GM10248 (cell line): ENCODE data around the gene ZBTB48.

Source experiments
- CTCF ChIA-PET: fragments of 300-600 bp; sonication (Branson Sonifier 250); formaldehyde crosslinking; extraction: SDS; loops from one replicate; lab custom pipeline; 2021; ENCODE audit warnings: antibody characterized with exemption; lab: Yijun Ruan, JAX
- POLR2A ChIA-PET: fragments of 350-650 bp; sonication (Branson Sonifier 250); formaldehyde crosslinking; extraction: SDS; loops from one replicate; lab custom pipeline; 2020; ENCODE audit warnings: antibody characterized with exemption; lab: Yijun Ruan, JAX
- DNase-seq: peaks from one replicate; pipeline ENCODE4 v3.0.0; 2012; ENCODE audit errors: extremely low spot score
- TF ChIP-seq, protein P1 (sequence below): IDR thresholded peaks from 2 replicates; pipeline ENCODE4 v1.5.1; 2012; ENCODE audit warnings: mild to moderate bottlenecking, low read depth; ENCODE audit errors: extremely low read depth, missing control alignments, control extremely low read depth

ZBTB48 gene

GRCh38 chr1:6585081-6585722 lies 5.4 kb downstream of the ZBTB48 start:
- no peak for DNase-seq

DNA sequence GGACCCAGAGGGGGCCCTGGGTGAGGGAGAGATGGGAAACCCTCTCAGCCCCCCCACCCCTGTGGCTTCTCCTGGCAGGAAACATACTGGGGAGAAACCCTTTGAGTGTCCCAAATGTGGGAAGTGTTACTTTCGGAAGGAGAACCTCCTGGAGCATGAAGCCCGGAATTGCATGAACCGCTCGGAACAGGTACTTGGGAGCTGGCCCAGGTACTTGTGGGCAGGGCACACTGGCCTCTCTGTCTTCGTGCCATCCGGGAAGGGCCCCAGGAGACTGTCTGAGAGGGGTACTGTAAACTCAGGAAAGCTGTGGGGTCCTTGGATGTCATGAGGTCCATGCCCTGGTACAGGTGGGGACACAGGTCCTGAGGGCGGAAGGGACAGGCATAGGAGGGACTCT lies 6.0 kb downstream of the ZBTB48 start:
- ChIA-PET POLR2A (interaction anchor here (1.3 kb wide), 1 partner anchor 10 kb away, joined by 4 read pairs; no protein-coding TSS in a partner anchor), CTCF (interaction anchor here (2.2 kb wide), 1 partner anchor 31 kb away, joined by 6 read pairs; the partner anchor contains the start of genes NOL9 and TAS1R1)
- TF ChIP-seq, protein P1, sequence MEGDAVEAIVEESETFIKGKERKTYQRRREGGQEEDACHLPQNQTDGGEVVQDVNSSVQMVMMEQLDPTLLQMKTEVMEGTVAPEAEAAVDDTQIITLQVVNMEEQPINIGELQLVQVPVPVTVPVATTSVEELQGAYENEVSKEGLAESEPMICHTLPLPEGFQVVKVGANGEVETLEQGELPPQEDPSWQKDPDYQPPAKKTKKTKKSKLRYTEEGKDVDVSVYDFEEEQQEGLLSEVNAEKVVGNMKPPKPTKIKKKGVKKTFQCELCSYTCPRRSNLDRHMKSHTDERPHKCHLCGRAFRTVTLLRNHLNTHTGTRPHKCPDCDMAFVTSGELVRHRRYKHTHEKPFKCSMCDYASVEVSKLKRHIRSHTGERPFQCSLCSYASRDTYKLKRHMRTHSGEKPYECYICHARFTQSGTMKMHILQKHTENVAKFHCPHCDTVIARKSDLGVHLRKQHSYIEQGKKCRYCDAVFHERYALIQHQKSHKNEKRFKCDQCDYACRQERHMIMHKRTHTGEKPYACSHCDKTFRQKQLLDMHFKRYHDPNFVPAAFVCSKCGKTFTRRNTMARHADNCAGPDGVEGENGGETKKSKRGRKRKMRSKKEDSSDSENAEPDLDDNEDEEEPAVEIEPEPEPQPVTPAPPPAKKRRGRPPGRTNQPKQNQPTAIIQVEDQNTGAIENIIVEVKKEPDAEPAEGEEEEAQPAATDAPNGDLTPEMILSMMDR = no peak
- no peak for DNase-seq

More at GRCh38 chr1:6585081-6585722, 5.4 kb downstream of the ZBTB48 start:
- CTCF ChIA-PET = no interaction called here
- TF ChIP-seq, protein P1 = no peak
- POLR2A ChIA-PET = interaction anchor here (1.3 kb wide), 1 partner anchor 9 kb away, joined by 4 read pairs; no protein-coding TSS in a partner anchor

DNA sequence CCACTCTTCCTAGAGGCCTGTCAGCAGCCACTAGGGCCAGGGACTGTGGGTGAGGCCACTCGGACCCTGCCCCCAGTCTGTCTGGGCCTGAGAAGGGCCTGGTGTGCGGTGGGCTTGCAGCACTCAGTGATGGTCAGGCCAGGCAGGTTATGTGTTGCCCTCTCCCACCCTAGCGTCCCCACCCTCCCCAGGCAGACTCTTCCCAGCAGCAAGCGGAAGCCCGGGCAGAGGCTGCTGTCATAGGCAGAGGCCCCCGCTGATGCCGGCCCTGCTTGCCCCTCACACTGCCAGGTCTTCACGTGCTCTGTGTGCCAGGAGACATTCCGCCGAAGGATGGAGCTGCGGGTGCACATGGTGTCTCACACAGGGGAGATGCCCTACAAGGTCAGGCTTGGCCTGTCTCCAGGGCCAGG lies 6.6 kb downstream of the ZBTB48 start:
- TF ChIP-seq, protein P1 = no peak
- POLR2A ChIA-PET = interaction anchor here (1.3 kb wide), 1 partner anchor 10 kb away, joined by 4 read pairs; no protein-coding TSS in a partner anchor
- CTCF ChIA-PET = interaction anchor here (2.2 kb wide), 1 partner anchor 32 kb away, joined by 6 read pairs; the partner anchor contains the start of genes NOL9 and TAS1R1
- DNase-seq = no peak

GRCh38 chr1:6587261-6588005 lies 7.6 kb downstream of the ZBTB48 start:
- TF ChIP-seq, protein P1 = no peak
- no peak for DNase-seq
- ChIA-PET POLR2A (no interaction called here), CTCF (interaction anchor here (1.0 to 2.2 kb wide), 3 partner anchors 14 to 33 kb away, joined by 3 to 6 read pairs (median 3); partner anchors contain the start of genes NOL9 and TAS1R1)

- CTCF ChIA-PET = interaction anchor here (1.0 to 2.2 kb wide), 5 partner anchors 13 to 113 kb away, joined by 3 to 6 read pairs (median 3); partner anchors contain the start of genes DNAJC11, NOL9 and TAS1R1
- POLR2A ChIA-PET = interaction anchor here (2.6 kb wide), 1 partner anchor 8 kb away, joined by 10 read pairs; the partner anchor contains the start of gene ZBTB48
These were observed 8.5 kb downstream of the ZBTB48 start for GRCh38 chr1:6588128-6588892.

More at GRCh38 chr1:6588128-6588892, 8.5 kb downstream of the ZBTB48 start:
- DNase-seq = no peak
- TF ChIP-seq, protein P1 = no peak
